Small intestine (tissue), 7 donors: ENCODE results near the gene ARHGAP23. TPM values are rescaled to one million over a fixed set of nuclear protein-coding genes. Genes with fewer than 3 reads are reported as not detected.

Experiments
- DNase-seq, 2 donors: peaks; one replicate each; pipeline versions ENCODE4 v3.0.0 to v3.0.0-alpha.2; 2013
- FAIRE-seq: peaks from 2 replicates; lab custom pipeline; 2012; peaks lifted over from hg19 to GRCh38; lab: Jason Lieb, UNC
- H3K27ac ChIP-seq, 3 donors: one replicate each; pipeline ENCODE4 v1.5.1; 2013; ENCODE audit warnings: low read length in 2 of 3, mild to moderate bottlenecking in 2 of 3, control low read depth in 1 of 3, inconsistent platforms in 1 of 3, low read depth in 1 of 3, moderate library complexity in 1 of 3
- H3K27me3 ChIP-seq, 3 donors: one replicate each; pipeline ENCODE4 v1.6.1; 2013; ENCODE audit warnings: low read length in 3 of 3, inconsistent platforms in 1 of 3; ENCODE audit not compliant: control insufficient read depth in 3 of 3, insufficient read depth in 3 of 3
- H3K36me3 ChIP-seq, 3 donors: one replicate each; pipeline ENCODE4 v1.6.1; 2013; ENCODE audit warnings: low read length in 3 of 3, inconsistent platforms in 1 of 3, low read depth in 1 of 3, mild to moderate bottlenecking in 1 of 3, moderate library complexity in 1 of 3; ENCODE audit not compliant: control insufficient read depth in 3 of 3, insufficient read depth in 2 of 3
- H3K4me1 ChIP-seq, 3 donors: one replicate each; pipeline ENCODE4 v1.6.1; 2013; ENCODE audit warnings: low read length in 2 of 3, inconsistent platforms in 1 of 3, low read depth in 1 of 3, mild to moderate bottlenecking in 1 of 3, moderate library complexity in 1 of 3; ENCODE audit not compliant: control insufficient read depth in 3 of 3, insufficient read depth in 2 of 3
- H3K4me3 ChIP-seq, 3 donors: one replicate each; pipeline ENCODE4 v1.5.1; 2013; ENCODE audit warnings: low read length in 3 of 3, control low read depth in 1 of 3, inconsistent platforms in 1 of 3, low read depth in 1 of 3, mild to moderate bottlenecking in 1 of 3, moderate library complexity in 1 of 3
- H3K9me3 ChIP-seq, 2 donors: one replicate each; pipeline ENCODE4 v1.6.1; 2013; ENCODE audit warnings: low read depth in 1 of 2, low read length in 1 of 2; ENCODE audit not compliant: control insufficient read depth in 2 of 2, insufficient read depth in 1 of 2
- WGBS, 3 donors: extraction: QIAGEN DNeasy Blood & Tissue Kit; methylation state at CpG; one replicate each; pipeline ENCODE4 v1.1.7; 2013; 5-methylcytosine and 5-hydroxymethylcytosine counted together
- polyA plus RNA-seq, 4 donors: library from polyadenylated mRNA; stranded (reverse) in 3 of 4; unstranded in 1 of 4; fragments of 200-250 nt in 3 of 4; fragments of 120-200 nt in 1 of 4; gene quantifications; one replicate each; pipeline versions ENCODE4 v1.2.1 to v1.2.3, GENCODE V29; 2013
- donor health status: healthy with polysubstance abuse.
- donor health status: control.
- donor health status: control.
- donor health status: Bipolar disorder and iron deficiency.
- donor health status: healthy.

Gene ARHGAP23
- polyA plus RNA-seq, 4 donors, result 0.89 to 10.4 (median 4.7) TPM

DNA sequence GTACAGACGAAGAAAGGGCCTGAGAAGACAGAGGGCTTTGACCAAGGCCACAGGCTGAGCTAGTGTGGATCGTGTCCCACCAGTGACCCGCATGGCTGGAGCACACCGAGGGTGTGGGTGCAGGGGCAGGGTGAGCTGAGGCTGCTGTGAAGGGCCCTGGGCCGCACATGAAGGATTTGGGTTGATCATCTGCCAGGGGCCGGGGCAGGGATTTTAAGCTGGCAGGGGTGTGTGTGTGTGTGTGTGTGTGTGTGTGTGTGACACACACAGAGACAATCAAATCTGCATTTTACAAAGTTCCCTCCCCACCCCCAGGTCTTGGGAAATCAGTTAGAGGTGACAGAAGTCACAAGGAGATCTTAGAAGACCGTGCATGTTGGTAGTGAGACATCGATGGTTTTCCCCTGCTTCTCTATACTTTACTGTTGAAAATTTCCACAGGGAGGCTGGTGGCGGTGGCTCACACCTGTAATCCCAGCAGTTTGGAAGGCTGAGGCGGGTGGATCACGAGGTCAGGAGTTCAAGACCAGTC lies 112.3 kb downstream of the ARHGAP23 start:
- WGBS, 3 donors, result 70 to 77% (median 75%) methylated on average over 11 of the region's 11 CpGs
- H3K27me3 ChIP-seq, result peaks cover 0 to 8% (median 5%) of the 10 kb centered on the region in 3 donors
- no peaks in the 10 kb centered on the region for H3K36me3 ChIP-seq
- H3K4me3 ChIP-seq, result no peak overlapping the region
- H3K27ac ChIP-seq, result no peak overlapping the region
- FAIRE-seq (no peak), DNase-seq (no peak)
- H3K4me1 ChIP-seq, result no peaks in the 10 kb centered on the region
- no peaks in the 10 kb centered on the region for H3K9me3 ChIP-seq

DNA sequence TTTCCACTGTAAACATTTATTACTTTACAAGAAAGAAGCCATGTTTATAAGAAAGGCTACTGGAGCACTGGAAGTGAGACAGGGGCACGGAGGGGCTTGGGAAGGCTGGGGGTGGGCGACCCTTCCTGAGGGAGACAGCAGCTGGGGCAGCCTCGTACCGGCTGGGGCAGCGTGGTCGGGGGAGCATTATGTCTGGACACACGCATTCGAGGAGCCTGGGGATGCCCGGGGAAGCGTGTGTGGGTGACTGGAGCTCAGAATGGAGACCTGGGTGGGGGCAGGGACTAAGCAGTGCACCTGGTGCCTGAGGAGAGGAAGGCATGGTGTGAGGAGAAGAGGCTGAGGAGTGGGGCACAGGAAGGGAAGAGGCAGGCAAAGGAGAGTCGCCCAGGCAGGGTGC lies 113.0 kb downstream of the ARHGAP23 start:
- H3K9me3 ChIP-seq, result no peaks in the 10 kb centered on the region
- no peaks in the 10 kb centered on the region for H3K4me1 ChIP-seq
- DNase-seq, result no peak
- H3K4me3 ChIP-seq, result no peak overlapping the region
- H3K36me3 ChIP-seq, result no peaks in the 10 kb centered on the region
- no peak overlapping the region for H3K27ac ChIP-seq
- H3K27me3 ChIP-seq, result peaks cover 0 to 3% (median 0%) of the 10 kb centered on the region in 3 donors
- no peak for FAIRE-seq
- 74 to 80% (median 75%) methylated on average over 11 of the region's 11 CpGs for WGBS, 3 donors

DNA sequence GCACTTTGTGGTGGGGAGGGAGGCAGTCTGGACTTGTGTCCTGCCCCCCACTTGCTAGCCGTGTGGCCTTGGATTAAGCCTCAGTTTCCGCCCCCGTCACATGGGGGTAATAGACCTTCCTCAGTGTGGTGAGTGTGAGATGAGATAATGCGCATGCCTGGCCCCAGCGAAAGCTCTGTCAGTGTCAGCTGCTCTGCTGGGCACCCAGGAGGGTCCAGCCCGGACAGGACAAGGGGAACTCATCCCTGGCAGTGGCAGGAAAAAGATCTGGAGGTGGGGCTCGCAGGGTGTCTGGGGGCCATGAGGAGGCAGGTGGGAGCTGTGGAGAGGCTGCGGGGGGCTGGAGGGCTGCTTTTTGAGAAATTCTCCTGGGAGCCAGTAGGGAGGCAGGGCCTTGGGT lies 114.0 kb downstream of the ARHGAP23 start:
- Histone ChIP-seq H3K27ac (no peak overlapping the region), H3K4me3 (no peak overlapping the region), H3K36me3 (no peaks in the 10 kb centered on the region), H3K27me3 (no peaks in the 10 kb centered on the region), H3K4me1 (no peaks in the 10 kb centered on the region), H3K9me3 (no peaks in the 10 kb centered on the region)
- no peak for FAIRE-seq
- no peak for DNase-seq
- WGBS, 3 donors, result 82 to 91% (median 90%) methylated on average over 8 of the region's 8 CpGs

GRCh38 chr17:38543403-38544174 lies 115.3 kb downstream of the ARHGAP23 start:
- no peak overlapping the region for H3K4me3 ChIP-seq
- no peaks in the 10 kb centered on the region for H3K36me3 ChIP-seq
- FAIRE-seq (no peak), DNase-seq (no peak)
- no peak overlapping the region for H3K27ac ChIP-seq
- no peaks in the 10 kb centered on the region for H3K9me3 ChIP-seq
- no peaks in the 10 kb centered on the region for H3K27me3 ChIP-seq
- H3K4me1 ChIP-seq, result no peaks in the 10 kb centered on the region
- WGBS, 3 donors, result 59 to 74% (median 66%) methylated on average over 19 to 20 of the region's 20 CpGs

DNA sequence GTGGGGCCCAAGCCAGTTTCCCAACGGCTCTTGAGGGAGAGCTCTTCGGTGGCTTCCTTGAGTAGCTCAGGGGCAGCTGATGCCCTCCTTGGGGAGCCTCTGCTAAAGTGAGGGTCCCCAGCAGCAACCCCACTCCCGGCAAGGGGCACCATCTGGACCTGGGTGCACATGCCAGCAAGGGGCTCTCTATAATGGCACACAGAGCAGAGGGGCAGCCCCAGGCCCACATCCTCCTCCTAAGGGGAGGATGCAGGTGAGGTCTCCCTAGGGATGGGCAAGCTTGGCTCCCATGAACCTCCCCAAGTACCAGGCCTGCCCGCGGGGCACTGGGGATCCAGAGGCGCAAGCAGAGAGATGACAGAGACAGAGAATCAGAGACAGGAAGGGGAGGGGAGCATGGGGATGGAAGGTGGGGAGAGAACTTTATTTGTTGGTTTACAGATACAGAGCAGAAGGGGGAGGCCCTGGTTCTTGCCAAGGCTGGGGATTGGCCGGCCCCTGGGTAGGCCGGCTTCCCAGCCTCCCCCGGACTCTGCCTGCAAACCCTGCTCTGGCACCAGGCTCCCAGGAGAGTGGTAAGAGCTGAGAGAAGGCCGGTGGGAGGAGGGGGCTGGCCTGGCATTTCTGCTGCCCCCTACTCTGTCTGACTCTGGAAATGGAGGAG lies 116.0 kb downstream of the ARHGAP23 start:
- H3K27me3 ChIP-seq, result no peaks in the 10 kb centered on the region
- WGBS, 3 donors, result 77 to 86% (median 80%) methylated on average over 9 to 10 of the region's 10 CpGs
- no peak for FAIRE-seq
- H3K36me3 ChIP-seq, result no peaks in the 10 kb centered on the region
- H3K27ac ChIP-seq, result no peak overlapping the region
- no peak for DNase-seq
- no peak overlapping the region for H3K4me3 ChIP-seq
- no peaks in the 10 kb centered on the region for H3K9me3 ChIP-seq
- no peaks in the 10 kb centered on the region for H3K4me1 ChIP-seq

GRCh38 chr17:38544839-38545209 lies 116.6 kb downstream of the ARHGAP23 start:
- no peaks in the 10 kb centered on the region for H3K27me3 ChIP-seq
- no peak for FAIRE-seq
- WGBS, 3 donors, result 90 to 96% (median 91%) methylated on average over 5 to 7 of the region's 7 CpGs
- DNase-seq, result no peak
- H3K9me3 ChIP-seq, result no peaks in the 10 kb centered on the region
- H3K27ac ChIP-seq, result no peak overlapping the region
- no peaks in the 10 kb centered on the region for H3K4me1 ChIP-seq
- no peaks in the 10 kb centered on the region for H3K36me3 ChIP-seq
- H3K4me3 ChIP-seq, result no peak overlapping the region

DNA sequence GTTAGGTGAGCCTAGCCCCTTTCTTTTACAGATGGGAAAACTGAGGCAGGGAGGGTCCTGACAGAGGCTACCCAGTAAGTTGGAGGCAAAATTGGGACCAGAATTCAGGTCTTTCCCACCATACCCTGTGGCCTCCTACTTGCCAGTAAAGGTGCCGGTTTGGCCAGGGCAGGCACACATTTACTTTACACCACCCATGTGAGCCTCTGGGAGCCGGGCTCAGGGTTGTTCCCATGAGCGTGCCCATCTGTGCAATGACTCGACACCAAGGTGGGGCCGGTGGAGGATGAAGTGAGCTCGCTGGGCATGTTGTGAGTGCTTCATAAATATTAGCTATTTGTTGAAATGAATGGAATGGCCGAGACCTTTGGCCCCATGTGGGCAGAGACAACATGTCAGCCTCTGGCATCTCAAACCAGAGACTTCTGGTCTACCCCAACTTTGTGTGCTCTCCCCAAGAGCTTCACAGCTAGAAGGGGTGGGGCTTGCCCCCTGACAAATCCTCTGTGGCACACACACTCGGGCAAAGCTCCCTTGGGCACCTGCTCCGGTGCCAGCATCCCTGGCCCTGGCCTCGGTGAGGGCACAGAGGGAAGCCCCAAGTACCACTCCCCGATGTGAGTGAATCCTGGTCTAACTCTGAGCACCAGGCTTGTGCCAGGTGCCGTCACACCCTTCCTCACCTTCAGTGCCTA lies 117.4 kb downstream of the ARHGAP23 start:
- H3K27ac ChIP-seq, result no peak overlapping the region
- DNase-seq (no peak), FAIRE-seq (no peak)
- no peaks in the 10 kb centered on the region for H3K4me1 ChIP-seq
- no peak overlapping the region for H3K4me3 ChIP-seq
- H3K27me3 ChIP-seq, result no peaks in the 10 kb centered on the region
- WGBS, 3 donors, result 82 to 84% (median 82%) methylated on average over 12 of the region's 12 CpGs
- no peaks in the 10 kb centered on the region for H3K36me3 ChIP-seq
- H3K9me3 ChIP-seq, result no peaks in the 10 kb centered on the region

- 89 to 94% (median 90%) methylated on average over 10 to 11 of the region's 11 CpGs for WGBS, 3 donors
Observed at GRCh38 chr17:38546396-38546795, 118.1 kb downstream of the ARHGAP23 start.

More at GRCh38 chr17:38546396-38546795, 118.1 kb downstream of the ARHGAP23 start:
- Histone ChIP-seq H3K4me3 (no peak overlapping the region), H3K4me1 (no peaks in the 10 kb centered on the region), H3K9me3 (no peaks in the 10 kb centered on the region), H3K27ac (no peak overlapping the region), H3K36me3 (no peaks in the 10 kb centered on the region), H3K27me3 (no peaks in the 10 kb centered on the region)
- DNase-seq (no peak), FAIRE-seq (no peak)
